DMS114 treated with DMSO at 0.1 percent for 48 hours (cell line): Measurements from ENCODE around the gene DCAF10.
"Not testable (repeated sequence)": the region's sequence is repeated elsewhere in the genome, so short reads cannot be mapped to it uniquely, and the experiment has no call there.

ENCODE experiments used
- DNase-seq: peaks from one replicate; lab custom pipeline; 2025; ENCODE audit not compliant: unreplicated experiment; lab: John Stamatoyannopoulos, UW

DCAF10 gene

DNA sequence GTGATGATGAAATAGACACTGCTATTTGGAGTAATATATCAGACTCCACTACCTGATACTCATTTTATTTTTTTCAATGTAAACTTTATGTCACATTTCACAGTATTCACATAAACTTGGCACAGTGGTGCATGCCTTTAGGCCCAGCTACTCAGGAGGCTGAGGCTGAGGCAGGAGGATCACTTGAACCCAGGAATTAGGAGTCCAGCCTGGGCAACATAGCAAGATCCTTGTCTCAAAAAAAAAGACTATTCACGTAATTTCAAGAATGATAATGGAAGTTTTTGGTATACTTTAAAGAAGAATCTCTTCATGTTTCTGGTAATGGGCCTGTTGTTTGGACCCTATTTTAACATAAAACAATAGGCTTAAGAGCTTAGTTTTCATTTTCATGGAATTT, 56.0 kb downstream of the DCAF10 start:
- no peak for DNase-seq

GRCh38 chr9:37859043-37859442, 58.4 kb downstream of the DCAF10 start:
- DNase-seq: no peak

GRCh38 chr9:37862530-37862929, 61.9 kb downstream of the DCAF10 start:
- no peak for DNase-seq

DNA sequence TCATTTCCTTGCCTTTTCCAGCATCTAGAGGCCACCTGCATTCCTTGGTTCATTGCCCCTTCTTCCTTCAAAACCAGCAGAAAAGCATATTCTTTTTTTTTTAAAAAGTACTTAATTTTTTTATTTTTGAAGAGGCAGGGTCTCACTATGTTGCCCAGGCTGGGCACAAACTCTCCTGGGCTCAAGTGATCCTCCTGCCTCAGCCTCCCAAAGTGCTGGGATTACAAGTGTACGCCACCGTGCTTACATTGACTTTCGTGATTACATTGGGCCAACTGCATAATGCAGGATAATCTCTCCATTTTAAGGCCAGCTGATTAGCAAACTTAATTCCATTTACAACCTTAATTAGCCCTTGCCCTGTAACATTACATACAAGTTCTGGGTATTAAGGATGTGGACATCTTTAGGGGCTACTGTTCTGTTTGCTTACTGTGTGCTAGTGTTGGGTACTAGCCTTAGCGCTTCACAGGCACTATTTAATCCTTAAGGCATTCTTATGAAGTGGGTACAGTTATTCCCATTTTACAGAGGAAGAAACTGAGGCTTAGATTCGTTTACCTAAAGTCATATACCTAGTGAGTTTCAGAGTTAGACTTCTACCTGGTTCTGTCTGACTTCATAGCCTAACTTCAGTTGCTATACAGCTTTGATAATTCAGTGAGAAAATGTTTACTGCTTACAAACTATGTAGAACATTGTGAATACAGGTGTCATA, 69.6 kb downstream of the DCAF10 start:
- DNase-seq: no peak

DNA sequence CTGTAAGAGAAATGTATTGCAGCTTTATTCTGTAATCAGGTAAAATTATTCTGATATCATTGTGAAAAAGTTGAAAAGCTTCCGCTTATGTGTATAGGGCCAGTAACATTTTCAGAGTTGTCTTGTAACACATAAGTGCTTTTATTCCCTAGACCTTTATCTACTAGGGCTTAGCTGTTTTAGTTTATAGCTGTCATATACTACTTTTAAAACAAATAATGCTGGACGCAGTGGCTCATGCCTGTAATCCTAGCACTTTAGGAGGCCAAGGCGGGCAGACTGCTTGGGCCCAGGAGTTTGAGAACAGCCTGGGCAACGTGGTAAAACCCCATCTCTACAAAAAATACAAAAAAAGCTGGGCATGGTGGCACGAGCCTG, 70.2 kb downstream of the DCAF10 start:
- DNase-seq: no peak

DNA sequence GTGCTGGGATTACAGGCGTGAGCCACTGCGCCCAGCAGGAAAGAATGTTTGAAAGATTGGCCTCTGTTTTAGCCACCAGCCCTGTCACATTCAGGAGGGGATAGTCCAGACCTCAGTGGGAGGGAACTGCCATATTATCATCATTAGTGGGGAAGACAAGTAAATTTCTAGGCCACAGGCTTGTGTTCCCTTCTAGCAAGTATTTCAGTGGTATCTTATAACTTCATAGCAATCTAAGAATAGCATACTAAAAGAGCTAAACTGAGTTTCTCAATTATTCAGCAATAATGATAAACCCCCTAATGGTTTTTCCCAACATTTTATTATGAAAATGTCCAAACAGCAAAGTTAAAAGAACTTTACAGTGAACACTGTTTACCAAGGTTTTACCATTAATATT, 73.4 kb downstream of the DCAF10 start:
- no peak for DNase-seq

DNA sequence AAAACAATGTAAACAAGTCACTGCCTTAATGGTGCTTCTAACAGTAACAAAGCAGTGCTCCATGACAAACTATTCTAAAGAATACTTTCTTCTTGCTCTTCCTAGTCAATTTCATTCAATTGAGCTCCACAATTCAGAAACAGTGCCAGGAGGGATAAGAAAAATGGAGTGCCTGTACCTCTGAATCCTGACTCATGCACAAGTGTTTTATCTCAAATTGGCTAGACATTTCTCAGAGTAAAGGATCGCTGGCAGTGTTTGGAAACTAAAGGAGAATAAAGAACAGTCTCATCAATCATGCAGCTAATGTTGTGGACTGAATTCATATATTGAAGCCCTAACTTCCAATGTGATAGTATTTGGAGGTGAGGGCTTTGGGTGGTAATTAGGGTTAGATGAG, 75.8 kb downstream of the DCAF10 start:
- no peak for DNase-seq

- no peak for DNase-seq
Observed at GRCh38 chr9:37880916-37881479, 80.4 kb downstream of the DCAF10 start.

DNA sequence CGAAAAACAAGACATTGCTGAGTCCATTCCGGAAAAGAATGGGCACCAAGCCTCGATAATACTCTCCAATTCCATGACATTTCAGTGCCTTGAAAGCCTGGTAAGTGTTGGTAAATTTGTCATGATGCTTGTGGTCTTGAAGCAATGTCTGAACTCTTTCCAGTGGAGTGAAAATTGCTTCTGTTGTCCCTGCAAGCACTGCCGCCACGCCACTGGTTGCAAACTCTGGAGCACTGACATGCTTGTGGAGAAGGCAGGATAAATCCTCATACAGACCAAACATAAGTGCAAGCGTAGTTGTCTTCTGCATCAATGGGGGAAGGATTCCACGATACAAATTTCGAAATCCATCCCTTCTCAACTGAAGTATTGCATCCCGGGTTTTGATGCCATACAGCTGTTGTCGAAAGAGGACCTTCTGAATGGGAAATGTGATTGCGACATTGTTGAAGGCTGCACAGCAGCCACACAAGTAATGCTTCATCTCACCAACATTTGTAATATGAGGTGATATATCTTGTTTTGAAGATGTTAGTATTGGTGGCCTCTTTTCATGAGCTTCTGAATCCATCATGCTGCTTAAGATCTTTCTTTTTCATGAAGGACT, 87.5 kb downstream of the DCAF10 start:
- not testable (repeated sequence) for DNase-seq

GRCh38 chr9:37889536-37889935, 88.9 kb downstream of the DCAF10 start:
- no peak for DNase-seq

GRCh38 chr9:37891042-37891441, 90.4 kb downstream of the DCAF10 start:
- not testable (repeated sequence) for DNase-seq

GRCh38 chr9:37892063-37892462, 91.5 kb downstream of the DCAF10 start:
- no peak for DNase-seq

GRCh38 chr9:37897665-37898064, 97.1 kb downstream of the DCAF10 start:
- no peak for DNase-seq

GRCh38 chr9:37899041-37899440, 98.4 kb downstream of the DCAF10 start:
- no peak for DNase-seq

DNA sequence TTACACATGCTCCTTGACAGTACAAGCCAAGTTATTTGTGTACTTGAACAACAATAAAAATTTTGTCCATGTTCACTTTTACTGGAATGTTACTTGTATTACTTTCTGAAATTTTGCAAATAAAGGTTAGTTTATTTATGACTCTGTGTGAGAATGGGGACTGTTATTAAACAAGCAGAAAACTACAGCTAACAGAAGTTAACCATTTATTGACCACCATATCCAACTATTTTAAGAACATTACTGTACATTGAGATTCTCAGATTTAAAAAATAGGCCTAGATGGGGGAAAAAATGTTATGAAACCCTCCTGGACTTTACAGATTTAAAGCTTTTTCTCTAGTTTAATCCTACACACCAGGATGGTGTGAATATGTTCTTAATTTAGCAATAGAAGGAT, 101.5 kb downstream of the DCAF10 start:
- no peak for DNase-seq

- DNase-seq: no peak
Observed at GRCh38 chr9:37902796-37903646, 102.4 kb downstream of the DCAF10 start.

GRCh38 chr9:37903647-37904444, 103.2 kb downstream of the DCAF10 start, which contains the start of gene SLC25A51:
Gene SLC25A51 (minus strand): TSS chr9:37904127. CDS start chr9:37888550, 15,577 bp downstream.
- peak; percentile 41 for DNase-seq

DNA sequence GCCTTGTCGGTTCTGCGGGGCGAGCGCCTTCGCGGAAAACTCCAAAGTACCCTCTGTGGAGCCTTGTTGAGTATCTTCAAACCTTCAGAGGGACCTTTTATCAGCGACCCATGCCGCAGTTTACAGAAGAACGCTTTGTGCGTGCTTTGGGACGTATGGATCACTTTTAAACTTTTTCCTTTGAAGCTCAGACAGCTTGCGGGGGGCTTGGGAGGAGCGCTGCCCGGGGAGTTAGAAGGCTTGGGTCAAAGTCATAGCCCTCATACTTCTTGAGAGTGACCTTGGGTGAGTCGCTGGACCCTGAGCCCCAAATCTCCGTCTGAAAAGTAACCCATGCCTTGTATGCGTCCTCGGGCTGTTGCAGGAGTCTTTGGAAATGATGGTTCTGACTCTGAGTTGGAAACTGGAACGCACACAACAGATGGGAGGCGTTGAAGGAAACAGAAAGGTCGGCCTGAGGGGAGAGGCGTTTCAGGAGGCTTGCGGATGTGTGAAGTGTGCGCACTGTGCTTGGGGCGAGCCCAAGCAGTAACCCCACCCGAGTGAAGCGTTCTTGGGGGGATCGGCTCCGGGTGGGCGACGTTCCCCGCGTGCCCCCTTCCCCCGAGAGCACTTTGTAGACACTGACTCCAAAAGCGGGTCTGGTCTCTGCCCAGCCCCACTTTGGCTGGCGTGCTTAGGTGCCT, 104.0 kb downstream of the DCAF10 start:
- no peak for DNase-seq

DNA sequence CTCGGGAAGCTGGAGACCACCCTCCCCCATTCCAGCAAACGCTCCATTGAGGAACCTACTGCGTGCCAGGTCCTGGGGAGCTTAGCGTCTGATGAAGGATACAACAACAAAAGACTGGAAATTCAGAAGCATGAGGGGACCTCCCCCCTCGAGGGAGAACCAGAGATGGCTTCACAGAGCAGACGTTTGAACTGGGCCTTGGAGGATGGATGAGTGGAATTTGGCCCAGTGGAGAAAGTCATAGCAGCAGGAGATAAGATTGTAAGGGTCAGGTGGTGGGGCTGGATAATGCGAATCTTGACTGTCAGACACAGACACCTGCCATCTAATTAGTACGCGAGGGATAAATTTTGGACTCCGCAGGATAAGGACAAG, 104.5 kb downstream of the DCAF10 start:
- no peak for DNase-seq

- no peak for DNase-seq
Observed at GRCh38 chr9:37905776-37906175, 105.2 kb downstream of the DCAF10 start.
